PC-9 (cell line): ENCODE data around the gene ATN1.

Experiments used
- CTCF ChIP-seq: fragments of 200-600 bp; sonication (generic); conservative IDR thresholded peaks from 2 replicates; pipeline ENCODE4 v1.6.1; 2017; ENCODE audit warnings: mixed run types, antibody characterized with exemption, mild to moderate bottlenecking, moderate library complexity
- EZH2 ChIP-seq: fragments of 200-600 bp; sonication (generic); IDR thresholded peaks from 2 replicates; pipeline ENCODE4 v1.8.0; 2017; ENCODE audit warnings: antibody characterized with exemption, low read depth

GRCh38 chr12:6943389-6943721, 15.6 kb downstream of the ATN1 start:
- TF ChIP-seq CTCF (no peak), EZH2 (no peak)
